ENCODE results near the gene NT5C1B. TPM values are rescaled to one million over a fixed set of nuclear protein-coding genes. Genes with fewer than 3 reads are reported as not detected.

NT5C1B gene
- total RNA-seq, 1 donor from 2014 or later, result not detected

- TF ChIP-seq, protein P1, sequence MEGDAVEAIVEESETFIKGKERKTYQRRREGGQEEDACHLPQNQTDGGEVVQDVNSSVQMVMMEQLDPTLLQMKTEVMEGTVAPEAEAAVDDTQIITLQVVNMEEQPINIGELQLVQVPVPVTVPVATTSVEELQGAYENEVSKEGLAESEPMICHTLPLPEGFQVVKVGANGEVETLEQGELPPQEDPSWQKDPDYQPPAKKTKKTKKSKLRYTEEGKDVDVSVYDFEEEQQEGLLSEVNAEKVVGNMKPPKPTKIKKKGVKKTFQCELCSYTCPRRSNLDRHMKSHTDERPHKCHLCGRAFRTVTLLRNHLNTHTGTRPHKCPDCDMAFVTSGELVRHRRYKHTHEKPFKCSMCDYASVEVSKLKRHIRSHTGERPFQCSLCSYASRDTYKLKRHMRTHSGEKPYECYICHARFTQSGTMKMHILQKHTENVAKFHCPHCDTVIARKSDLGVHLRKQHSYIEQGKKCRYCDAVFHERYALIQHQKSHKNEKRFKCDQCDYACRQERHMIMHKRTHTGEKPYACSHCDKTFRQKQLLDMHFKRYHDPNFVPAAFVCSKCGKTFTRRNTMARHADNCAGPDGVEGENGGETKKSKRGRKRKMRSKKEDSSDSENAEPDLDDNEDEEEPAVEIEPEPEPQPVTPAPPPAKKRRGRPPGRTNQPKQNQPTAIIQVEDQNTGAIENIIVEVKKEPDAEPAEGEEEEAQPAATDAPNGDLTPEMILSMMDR (IDR thresholded peaks at IDR 0.05), result no peak
- CTCF ChIA-PET, result no interaction called here
- Mint-ChIP-seq H3K4me1 (no peaks in the 10 kb centered on the region), H3K36me3 (ENCODE audit: low read depth) (peaks cover 8% of the 10 kb centered on the region), H3K27ac (no peak overlapping the region), H3K9me3 (peaks cover 4% of the 10 kb centered on the region), H3K27me3 (no peaks in the 10 kb centered on the region), H3K4me3 (no peak overlapping the region)
- no peak for DNase-seq
- POLR2A ChIA-PET, result no interaction called here
- intact Hi-C loops (cut with micrococcal nuclease), result no loop called here
- ATAC-seq (ENCODE audit: low read depth), result no peak
These were observed 37.7 kb upstream of the NT5C1B start for GRCh38 chr2:18626958-18627650.

DNA sequence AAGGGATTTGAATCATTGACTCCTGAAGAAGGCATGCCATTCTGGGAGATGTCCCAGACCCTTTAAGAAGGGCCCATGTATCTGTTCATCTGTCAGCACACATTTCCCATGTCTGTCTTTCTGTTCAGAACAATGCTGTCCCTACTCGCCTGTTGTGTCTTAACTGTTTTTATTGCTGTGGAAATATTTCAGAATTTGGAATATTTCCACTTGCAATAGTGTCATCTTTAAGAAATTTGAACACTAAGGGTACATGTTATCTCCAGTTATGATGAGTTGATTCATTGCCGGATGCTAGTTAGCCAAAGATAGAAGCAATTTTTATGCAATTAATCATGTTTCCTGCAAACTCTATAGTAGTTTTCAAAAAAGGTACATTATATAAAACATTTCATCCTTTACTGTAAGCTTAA lies 36.9 kb upstream of the NT5C1B start:
- peaks cover 2% of the 10 kb centered on the region for H3K36me3 Mint-ChIP-seq (ENCODE audit: low read depth)
- no peaks in the 10 kb centered on the region for H3K9me3 Mint-ChIP-seq
- ChIA-PET POLR2A (no interaction called here), CTCF (no interaction called here)
- TF ChIP-seq, protein P1 (IDR thresholded peaks at IDR 0.05), result no peak
- H3K4me3 Mint-ChIP-seq, result no peak overlapping the region
- no peak overlapping the region for H3K27ac Mint-ChIP-seq
- intact Hi-C loops (cut with micrococcal nuclease), result no loop called here
- no peak for ATAC-seq (ENCODE audit: low read depth)
- no peaks in the 10 kb centered on the region for H3K27me3 Mint-ChIP-seq
- no peaks in the 10 kb centered on the region for H3K4me1 Mint-ChIP-seq
- DNase-seq, result no peak

DNA sequence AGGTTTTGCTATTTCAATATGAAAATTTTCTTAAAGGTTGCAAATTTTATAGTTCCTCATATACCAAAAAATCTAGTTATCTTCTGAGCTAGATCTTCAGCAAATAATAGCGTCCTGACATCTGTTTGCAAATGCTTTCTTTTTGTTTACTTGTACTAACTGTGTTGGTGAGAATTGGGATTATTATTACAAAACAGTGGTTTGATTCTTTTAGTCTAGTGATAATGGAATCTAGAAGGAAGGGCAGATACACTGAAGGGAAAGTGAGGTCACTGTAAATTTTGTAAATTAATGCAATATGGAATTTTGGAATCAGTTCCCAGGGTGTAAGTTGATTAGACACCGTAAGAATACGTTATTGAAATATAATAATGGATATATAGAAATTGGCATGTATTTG lies 36.2 kb upstream of the NT5C1B start:
- Mint-ChIP-seq H3K9me3 (no peaks in the 10 kb centered on the region), H3K4me1 (no peaks in the 10 kb centered on the region), H3K27ac (no peak overlapping the region), H3K36me3 (ENCODE audit: low read depth) (no peaks in the 10 kb centered on the region), H3K4me3 (no peak overlapping the region), H3K27me3 (no peaks in the 10 kb centered on the region)
- DNase-seq, result no peak
- CTCF ChIA-PET, result no interaction called here
- TF ChIP-seq, protein P1 (IDR thresholded peaks at IDR 0.05), result no peak
- no peak for ATAC-seq (ENCODE audit: low read depth)
- POLR2A ChIA-PET, result no interaction called here
- intact Hi-C loops (cut with micrococcal nuclease), result no loop called here

- Mint-ChIP-seq H3K27me3 (no peaks in the 10 kb centered on the region), H3K27ac (no peak overlapping the region), H3K36me3 (ENCODE audit: low read depth) (no peaks in the 10 kb centered on the region), H3K9me3 (peaks cover under 1% of the 10 kb centered on the region), H3K4me3 (no peak overlapping the region), H3K4me1 (no peaks in the 10 kb centered on the region)
- ChIA-PET CTCF (no interaction called here), POLR2A (no interaction called here)
- TF ChIP-seq, protein P1 (IDR thresholded peaks at IDR 0.05), result no peak
- ATAC-seq (ENCODE audit: low read depth) (no peak), DNase-seq (no peak)
- intact Hi-C loops (cut with micrococcal nuclease), result no loop called here
These were observed 34.4 kb upstream of the NT5C1B start for GRCh38 chr2:18623782-18624181.

DNA sequence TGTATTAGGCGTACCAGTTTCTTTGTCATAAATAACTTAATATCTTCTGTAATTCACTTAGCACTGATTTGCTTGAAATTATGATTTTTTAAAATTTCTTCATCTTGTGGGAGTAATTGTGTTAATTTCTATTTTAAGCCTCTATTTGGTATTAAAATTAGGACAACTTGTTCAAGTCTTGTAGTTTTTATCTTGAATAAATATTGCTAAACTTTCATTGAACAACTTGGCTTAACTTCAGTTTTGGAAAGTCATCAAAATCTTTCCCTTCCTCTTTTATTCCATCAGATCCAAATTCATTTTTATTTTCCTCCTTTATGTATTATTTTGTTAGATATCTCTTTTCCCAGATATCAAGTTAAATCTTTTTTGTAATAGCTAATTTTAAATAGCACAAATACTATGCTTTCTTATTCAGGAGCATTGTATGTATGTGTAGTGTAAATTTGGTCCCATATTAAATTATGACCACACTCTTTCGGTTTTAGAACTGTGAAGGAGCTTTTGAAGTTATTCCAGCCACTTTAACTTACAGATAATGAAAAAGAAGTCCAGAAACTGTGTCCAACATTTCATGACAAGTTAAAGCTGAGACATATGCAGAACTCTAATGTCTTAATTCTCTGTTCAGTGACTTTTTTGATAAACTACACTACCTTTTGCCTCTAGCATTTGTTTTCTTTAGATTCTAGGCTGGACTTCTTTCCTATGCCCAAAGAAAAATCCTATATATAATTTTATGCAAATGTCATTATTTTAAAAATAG lies 31.7 kb upstream of the NT5C1B start:
- ATAC-seq (ENCODE audit: low read depth) (no peak), DNase-seq (no peak)
- Mint-ChIP-seq H3K27ac (no peak overlapping the region), H3K4me1 (no peaks in the 10 kb centered on the region), H3K9me3 (peaks cover 2% of the 10 kb centered on the region), H3K4me3 (no peak overlapping the region), H3K27me3 (no peaks in the 10 kb centered on the region), H3K36me3 (ENCODE audit: low read depth) (no peaks in the 10 kb centered on the region)
- POLR2A ChIA-PET, result no interaction called here
- TF ChIP-seq, protein P1 (IDR thresholded peaks at IDR 0.05), result no peak
- intact Hi-C loops (cut with micrococcal nuclease), result no loop called here
- CTCF ChIA-PET, result no interaction called here

Measured in activated B cell treated with CpG ODN at 0.5 μM for 24 hours (primary cell).